ENCODE results near the gene MYO19. TPM values are rescaled to one million over a fixed set of nuclear protein-coding genes. Genes with fewer than 3 reads are reported as not detected.

Gene MYO19
- total RNA-seq, 1 donor from 2014 or later: 42.5 TPM

- Histone ChIP-seq H3K36me3 (ENCODE audit: control insufficient read depth, insufficient read depth, low read length) (peaks cover 2% of the 10 kb centered on the region), H3K27me3 (ENCODE audit: control insufficient read depth, insufficient read depth, low read length) (no peaks in the 10 kb centered on the region), H3K4me3 (ENCODE audit: low read depth, low read length) (no peak overlapping the region)
- DNase-seq (ENCODE audit: low read depth): no peak
- no peak for TF ChIP-seq CTCF (IDR thresholded peaks at IDR 0.05; ENCODE audit: insufficient read depth, low read length, poor library complexity, severe bottlenecking)
Observed at GRCh38 chr17:36507266-36507665, 27.4 kb downstream of the MYO19 start.

GRCh38 chr17:36506831-36507230 is 27.8 kb downstream of the MYO19 start:
- no peak for DNase-seq (ENCODE audit: low read depth)
- Histone ChIP-seq H3K27me3 (ENCODE audit: control insufficient read depth, insufficient read depth, low read length) (no peaks in the 10 kb centered on the region), H3K36me3 (ENCODE audit: control insufficient read depth, insufficient read depth, low read length) (peaks cover 2% of the 10 kb centered on the region), H3K4me3 (ENCODE audit: low read depth, low read length) (no peak overlapping the region)
- no peak for TF ChIP-seq CTCF (IDR thresholded peaks at IDR 0.05; ENCODE audit: insufficient read depth, low read length, poor library complexity, severe bottlenecking)

- Histone ChIP-seq H3K36me3 (ENCODE audit: control insufficient read depth, insufficient read depth, low read length) (peaks cover 2% of the 10 kb centered on the region), H3K27me3 (ENCODE audit: control insufficient read depth, insufficient read depth, low read length) (no peaks in the 10 kb centered on the region)
- no peak for TF ChIP-seq CTCF (IDR thresholded peaks at IDR 0.05; ENCODE audit: insufficient read depth, low read length, poor library complexity, severe bottlenecking)
Observed at GRCh38 chr17:36506249-36506826, 28.3 kb downstream of the MYO19 start.

GRCh38 chr17:36505171-36505570 is 29.5 kb downstream of the MYO19 start:
- Histone ChIP-seq H3K27me3 (ENCODE audit: control insufficient read depth, insufficient read depth, low read length) (no peaks in the 10 kb centered on the region), H3K36me3 (ENCODE audit: control insufficient read depth, insufficient read depth, low read length) (peaks cover 2% of the 10 kb centered on the region), H3K4me3 (ENCODE audit: low read depth, low read length) (no peak overlapping the region)
- no peak for TF ChIP-seq CTCF (IDR thresholded peaks at IDR 0.05; ENCODE audit: insufficient read depth, low read length, poor library complexity, severe bottlenecking)
- DNase-seq (ENCODE audit: low read depth): no peak

More at GRCh38 chr17:36506249-36506826, 28.3 kb downstream of the MYO19 start:
- no peak overlapping the region for H3K4me3 ChIP-seq (ENCODE audit: low read depth, low read length)
- DNase-seq (ENCODE audit: low read depth): no peak

- H3K36me3 ChIP-seq (ENCODE audit: control insufficient read depth, insufficient read depth, low read length): peaks cover 1% of the 10 kb centered on the region
- no peak overlapping the region for H3K4me3 ChIP-seq (ENCODE audit: low read depth, low read length)
- no peak for TF ChIP-seq CTCF (IDR thresholded peaks at IDR 0.05; ENCODE audit: insufficient read depth, low read length, poor library complexity, severe bottlenecking)
- no peaks in the 10 kb centered on the region for H3K27me3 ChIP-seq (ENCODE audit: control insufficient read depth, insufficient read depth, low read length)
- DNase-seq (ENCODE audit: low read depth): no peak
Observed at GRCh38 chr17:36504156-36504545, 30.5 kb downstream of the MYO19 start.
